Urinary bladder (tissue), 4 donors: Measurements from ENCODE around the gene NR6A1. TPM values are rescaled to one million over a fixed set of nuclear protein-coding genes. Genes with fewer than 3 reads are reported as not detected.

Experiments used
- DNase-seq: peaks from one replicate; pipeline ENCODE4 v3.0.0-alpha.2; 2015; ENCODE audit errors: extremely low spot score
- H3K27ac ChIP-seq: one replicate; pipeline ENCODE4 v1.5.1; 2013; ENCODE audit warnings: low read depth, mild to moderate bottlenecking, moderate library complexity
- H3K36me3 ChIP-seq: one replicate; pipeline ENCODE4 v1.6.1; 2013; ENCODE audit warnings: mild to moderate bottlenecking, moderate library complexity; ENCODE audit not compliant: insufficient read depth
- H3K4me1 ChIP-seq: one replicate; pipeline ENCODE4 v1.6.1; 2013; ENCODE audit warnings: mild to moderate bottlenecking, moderate library complexity; ENCODE audit not compliant: insufficient read depth
- H3K4me3 ChIP-seq: one replicate; pipeline ENCODE4 v1.5.1; 2013; ENCODE audit warnings: low read depth, low read length
- WGBS: extraction: QIAGEN DNeasy Blood & Tissue Kit; methylation state at CpG from one replicate; pipeline ENCODE4 v1.1.7; 2013; 5-methylcytosine and 5-hydroxymethylcytosine counted together
- polyA plus RNA-seq: library from polyadenylated mRNA; stranded (reverse); fragments of 200-250 nt; gene quantifications from one replicate; pipeline ENCODE4 v1.2.3, GENCODE V29; 2013
- total RNA-seq: library from RNA; depleted of rRNA; stranded (reverse); fragments of >200 nt; gene quantifications from one replicate; pipeline ENCODE4 v1.2.3, GENCODE V29; 2014
- donor health status: healthy with polysubstance abuse.
- donor health status: healthy.

NR6A1 gene
- total and polyA plus RNA-seq, 2 donors = 0.29 to 1.4 TPM

- WGBS = 75% methylated on average over 4 of the region's 4 CpGs
- Histone ChIP-seq H3K27ac (no peak overlapping the region), H3K4me1 (peaks cover 2% of the 10 kb centered on the region), H3K4me3 (no peak overlapping the region), H3K36me3 (no peaks in the 10 kb centered on the region)
- DNase-seq = no peak
These were observed 212.2 kb downstream of the NR6A1 start for GRCh38 chr9:124558777-124559470.

GRCh38 chr9:124557895-124558294 lies 213.2 kb downstream of the NR6A1 start:
- Histone ChIP-seq H3K4me3 (no peak overlapping the region), H3K27ac (no peak overlapping the region), H3K36me3 (no peaks in the 10 kb centered on the region), H3K4me1 (peaks cover 2% of the 10 kb centered on the region)
- 76% methylated on average over 3 of the region's 3 CpGs for WGBS
- DNase-seq = no peak

GRCh38 chr9:124555043-124555442 lies 216.1 kb downstream of the NR6A1 start:
- H3K4me3 ChIP-seq = no peak overlapping the region
- H3K4me1 ChIP-seq = peaks cover 2% of the 10 kb centered on the region
- WGBS = 69% methylated on average over 3 of the region's 3 CpGs
- H3K27ac ChIP-seq = no peak overlapping the region
- DNase-seq = no peak
- H3K36me3 ChIP-seq = no peaks in the 10 kb centered on the region

- Histone ChIP-seq H3K4me1 (peaks cover 2% of the 10 kb centered on the region), H3K4me3 (no peak overlapping the region), H3K36me3 (no peaks in the 10 kb centered on the region), H3K27ac (no peak overlapping the region)
- WGBS = 54% methylated on average over 3 of the region's 3 CpGs
- no peak for DNase-seq
These were observed 217.4 kb downstream of the NR6A1 start for GRCh38 chr9:124553738-124554137.

- DNase-seq = no peak
- no peaks in the 10 kb centered on the region for H3K36me3 ChIP-seq
- H3K4me1 ChIP-seq = peaks cover 2% of the 10 kb centered on the region
- 89% methylated on average over 2 of the region's 2 CpGs for WGBS
- no peak overlapping the region for H3K4me3 ChIP-seq
- H3K27ac ChIP-seq = no peak overlapping the region
These were observed 218.9 kb downstream of the NR6A1 start for GRCh38 chr9:124552273-124552605.

GRCh38 chr9:124551472-124552272 lies 219.4 kb downstream of the NR6A1 start:
- H3K27ac ChIP-seq = no peak overlapping the region
- H3K4me3 ChIP-seq = no peak overlapping the region
- 19% methylated on average over 4 of the region's 4 CpGs for WGBS
- H3K4me1 ChIP-seq = peaks cover 2% of the 10 kb centered on the region
- no peaks in the 10 kb centered on the region for H3K36me3 ChIP-seq
- DNase-seq = no peak

- WGBS = 92% methylated on average over 2 of the region's 2 CpGs
- H3K4me1 ChIP-seq = peaks cover 2% of the 10 kb centered on the region
- no peak overlapping the region for H3K4me3 ChIP-seq
- H3K27ac ChIP-seq = no peak overlapping the region
- DNase-seq = no peak
- no peaks in the 10 kb centered on the region for H3K36me3 ChIP-seq
These were observed 221.0 kb downstream of the NR6A1 start for GRCh38 chr9:124550072-124550471.

- Histone ChIP-seq H3K4me1 (no peaks in the 10 kb centered on the region), H3K27ac (no peak overlapping the region), H3K4me3 (no peak overlapping the region), H3K36me3 (no peaks in the 10 kb centered on the region)
- no peak for DNase-seq
- WGBS = 34% methylated on average over 1 of the region's 1 CpG
These were observed 222.1 kb downstream of the NR6A1 start for GRCh38 chr9:124549016-124549415.

- no peak for DNase-seq
- WGBS = 93% methylated on average over 2 of the region's 2 CpGs
These were observed 226.6 kb downstream of the NR6A1 start for GRCh38 chr9:124544535-124544934.

GRCh38 chr9:124541824-124542223 lies 229.3 kb downstream of the NR6A1 start:
- H3K4me3 ChIP-seq = no peak overlapping the region
- DNase-seq = no peak
- no peaks in the 10 kb centered on the region for H3K4me1 ChIP-seq
- H3K27ac ChIP-seq = no peak overlapping the region
- no peaks in the 10 kb centered on the region for H3K36me3 ChIP-seq

More at GRCh38 chr9:124544535-124544934, 226.6 kb downstream of the NR6A1 start:
- H3K27ac ChIP-seq = no peak overlapping the region
- no peak overlapping the region for H3K4me3 ChIP-seq
- no peaks in the 10 kb centered on the region for H3K4me1 ChIP-seq
- H3K36me3 ChIP-seq = no peaks in the 10 kb centered on the region

GRCh38 chr9:124537926-124538325 lies 233.2 kb downstream of the NR6A1 start:
- no peak overlapping the region for H3K4me3 ChIP-seq
- no peaks in the 10 kb centered on the region for H3K36me3 ChIP-seq
- 86% methylated on average over 8 of the region's 8 CpGs for WGBS
- no peaks in the 10 kb centered on the region for H3K4me1 ChIP-seq
- DNase-seq = no peak
- no peak overlapping the region for H3K27ac ChIP-seq

- Histone ChIP-seq H3K4me3 (no peak overlapping the region), H3K27ac (no peak overlapping the region), H3K4me1 (no peaks in the 10 kb centered on the region), H3K36me3 (no peaks in the 10 kb centered on the region)
- WGBS = 84% methylated on average over 10 of the region's 10 CpGs
- DNase-seq = no peak
These were observed 235.3 kb downstream of the NR6A1 start for GRCh38 chr9:124535846-124536245.

GRCh38 chr9:124532897-124533296 lies 238.2 kb downstream of the NR6A1 start:
- H3K4me3 ChIP-seq = no peak overlapping the region
- WGBS = 84% methylated on average over 2 of the region's 2 CpGs
- DNase-seq = no peak
- H3K27ac ChIP-seq = no peak overlapping the region
- H3K4me1 ChIP-seq = no peaks in the 10 kb centered on the region
- no peaks in the 10 kb centered on the region for H3K36me3 ChIP-seq

- DNase-seq = no peak
- H3K4me3 ChIP-seq = no peak overlapping the region
- WGBS = 70% methylated on average over 2 of the region's 2 CpGs
These were observed 240.0 kb downstream of the NR6A1 start for GRCh38 chr9:124531115-124531514.

More at GRCh38 chr9:124531115-124531514, 240.0 kb downstream of the NR6A1 start:
- Histone ChIP-seq H3K36me3 (no peaks in the 10 kb centered on the region), H3K4me1 (no peaks in the 10 kb centered on the region), H3K27ac (no peak overlapping the region)
